CMK (cell line): ENCODE data around the gene MACF1.

Experiments
- DNase-seq: peaks from one replicate; pipeline ENCODE4 v3.0.0-alpha.2; 2010; ENCODE audit warnings: low read depth

The MACF1 gene

GRCh38 chr1:39268112-39268581, 63.7 kb downstream of the MACF1 start:
- DNase-seq: no peak

GRCh38 chr1:39268906-39269305, 64.4 kb downstream of the MACF1 start:
- DNase-seq: no peak

- no peak for DNase-seq
Measured at GRCh38 chr1:39269349-39269748, 64.9 kb downstream of the MACF1 start.

GRCh38 chr1:39269791-39270342, 65.4 kb downstream of the MACF1 start:
- no peak for DNase-seq

GRCh38 chr1:39270368-39270767, 65.9 kb downstream of the MACF1 start:
- no peak for DNase-seq

GRCh38 chr1:39272027-39272797, 67.7 kb downstream of the MACF1 start:
- peak; percentile 46 for DNase-seq

- DNase-seq: no peak
Measured at GRCh38 chr1:39272798-39273469, 68.4 kb downstream of the MACF1 start.

GRCh38 chr1:39275836-39276507, 71.5 kb downstream of the MACF1 start:
- no peak for DNase-seq

GRCh38 chr1:39277879-39278278, 73.4 kb downstream of the MACF1 start:
- DNase-seq: no peak

- no peak for DNase-seq
Measured at GRCh38 chr1:39282537-39283216, 78.2 kb downstream of the MACF1 start.

- DNase-seq: no peak
Measured at GRCh38 chr1:39283858-39284257, 79.4 kb downstream of the MACF1 start.

GRCh38 chr1:39287541-39287940, 83.0 kb downstream of the MACF1 start:
- no peak for DNase-seq

- no peak for DNase-seq
Measured at GRCh38 chr1:39288735-39289465, 84.4 kb downstream of the MACF1 start.

GRCh38 chr1:39292401-39292800, 87.9 kb downstream of the MACF1 start:
- DNase-seq: no peak

GRCh38 chr1:39293375-39294070, 89.0 kb downstream of the MACF1 start:
- no peak for DNase-seq

- no peak for DNase-seq
Measured at GRCh38 chr1:39294531-39294930, 90.0 kb downstream of the MACF1 start.

GRCh38 chr1:39295901-39296300, 91.4 kb downstream of the MACF1 start:
- DNase-seq: no peak

GRCh38 chr1:39297551-39297950, 93.1 kb downstream of the MACF1 start:
- no peak for DNase-seq

GRCh38 chr1:39301606-39302005, 97.1 kb downstream of the MACF1 start:
- DNase-seq: no peak

- DNase-seq: no peak
Measured at GRCh38 chr1:39305555-39305954, 101.1 kb downstream of the MACF1 start.

- no peak for DNase-seq
Measured at GRCh38 chr1:39310015-39310414, 105.5 kb downstream of the MACF1 start.
